H9 (cell line): ENCODE measurements around the gene GSTM3. TPM values are rescaled to one million over a fixed set of nuclear protein-coding genes. Genes with fewer than 3 reads are reported as not detected.

Source experiments
- DNase-seq: peaks from one replicate; pipeline ENCODE4 v3.0.0-alpha.2; 2017
- H2AFZ ChIP-seq: one replicate; pipeline ENCODE4 v1.6.1; 2013; ENCODE audit warnings: mild to moderate bottlenecking, low read length, control low read depth, moderate library complexity
- H2AK5ac ChIP-seq: 2 replicates; pipeline ENCODE4 v1.6.1; 2013; ENCODE audit warnings: low read length, control low read depth, mixed read lengths; ENCODE audit not compliant: insufficient read length
- H2BK120ac ChIP-seq: one replicate; pipeline ENCODE4 v1.6.1; 2013; ENCODE audit warnings: low read depth, mild to moderate bottlenecking, low read length, control low read depth, inconsistent platforms; ENCODE audit not compliant: poor library complexity, severe bottlenecking
- H2BK12ac ChIP-seq: 2 replicates; pipeline ENCODE4 v1.6.1; 2013; ENCODE audit warnings: low read length, control low read depth, mixed read lengths, low read depth; ENCODE audit not compliant: insufficient read length
- H2BK15ac ChIP-seq: 2 replicates; pipeline ENCODE4 v1.6.1; 2013; ENCODE audit warnings: low read depth, low read length, control low read depth
- H2BK20ac ChIP-seq: one replicate; pipeline ENCODE4 v1.6.1; 2013; ENCODE audit warnings: low read depth, mild to moderate bottlenecking, low read length, control low read depth, inconsistent platforms; ENCODE audit not compliant: poor library complexity, severe bottlenecking
- H2BK5ac ChIP-seq: 2 replicates; pipeline ENCODE4 v1.6.1; 2013; ENCODE audit warnings: low read length, control low read depth, mixed read lengths; ENCODE audit not compliant: insufficient read length
- H3K14ac ChIP-seq: 2 replicates; pipeline ENCODE4 v1.6.1; 2013; ENCODE audit warnings: low read length, control low read depth; ENCODE audit not compliant: insufficient read depth
- H3K18ac ChIP-seq: 2 replicates; pipeline ENCODE4 v1.6.1; 2013; ENCODE audit warnings: low read depth, mild to moderate bottlenecking, mixed read lengths, low read length, control low read depth; ENCODE audit not compliant: insufficient read length
- H3K23ac ChIP-seq: 2 replicates; pipeline ENCODE4 v1.6.1; 2013; ENCODE audit warnings: low read length, control low read depth, mixed read lengths, low read depth; ENCODE audit not compliant: insufficient read length
- H3K23me2 ChIP-seq: 2 replicates; pipeline ENCODE4 v1.6.1; 2013; ENCODE audit warnings: low read depth, mild to moderate bottlenecking, mixed read lengths, low read length, control low read depth; ENCODE audit not compliant: insufficient read length, poor library complexity, severe bottlenecking
- H3K27ac ChIP-seq: 2 replicates; pipeline ENCODE4 v1.5.1; 2013; ENCODE audit warnings: low read length, control low read depth, mixed read lengths, low read depth; ENCODE audit not compliant: insufficient read length
- H3K27me3 ChIP-seq: 2 replicates; pipeline ENCODE4 v1.6.1; 2013; ENCODE audit warnings: low read length, control low read depth, inconsistent platforms; ENCODE audit not compliant: insufficient read depth
- H3K4ac ChIP-seq: 2 replicates; pipeline ENCODE4 v1.6.1; 2013; ENCODE audit warnings: low read depth, mild to moderate bottlenecking, control low read depth, inconsistent platforms, low read length, moderate library complexity
- H3K4me1 ChIP-seq: 2 replicates; pipeline ENCODE4 v1.6.1; 2013; ENCODE audit warnings: low read length, control low read depth, inconsistent platforms; ENCODE audit not compliant: insufficient read depth
- H3K4me2 ChIP-seq: 2 replicates; pipeline ENCODE4 v1.6.1; 2013; ENCODE audit warnings: low read length, control low read depth, mixed read lengths; ENCODE audit not compliant: insufficient read length, insufficient read depth
- H3K56ac ChIP-seq: 2 replicates; pipeline ENCODE4 v1.6.1; 2013; ENCODE audit warnings: low read depth, mild to moderate bottlenecking, mixed read lengths, low read length, control low read depth; ENCODE audit not compliant: insufficient read length
- H3K79me1 ChIP-seq: 2 replicates; pipeline ENCODE4 v1.6.1; 2013; ENCODE audit warnings: low read depth, mild to moderate bottlenecking, moderate library complexity, low read length, control low read depth, inconsistent platforms; ENCODE audit not compliant: insufficient read depth, poor library complexity, severe bottlenecking
- H3K79me2 ChIP-seq: 2 replicates; pipeline ENCODE4 v1.6.1; 2013; ENCODE audit warnings: low read length, control low read depth, inconsistent platforms; ENCODE audit not compliant: insufficient read depth
- H3K9ac ChIP-seq: 2 replicates; pipeline ENCODE4 v1.6.1; 2013; ENCODE audit warnings: low read length, control low read depth, mixed read lengths; ENCODE audit not compliant: insufficient read length; ENCODE audit errors: extremely low read depth
- H3K9me3 ChIP-seq: one replicate; pipeline ENCODE4 v1.6.1; 2013; ENCODE audit warnings: low read depth, low read length, inconsistent platforms; ENCODE audit not compliant: control insufficient read depth
- H3T11ph ChIP-seq: one replicate; pipeline ENCODE4 v1.6.1; 2013; ENCODE audit warnings: mild to moderate bottlenecking, low read length, control low read depth, inconsistent platforms
- H4K20me1 ChIP-seq: one replicate; pipeline ENCODE4 v1.6.1; 2013; ENCODE audit not compliant: control insufficient read depth, insufficient read length, insufficient read depth
- H4K5ac ChIP-seq: 2 replicates; pipeline ENCODE4 v1.6.1; 2013; ENCODE audit warnings: low read depth, mild to moderate bottlenecking, mixed read lengths, low read length, control low read depth; ENCODE audit not compliant: insufficient read length
- H4K8ac ChIP-seq: replicated peaks from 2 replicates; pipeline ENCODE4 v1.6.1; 2013; ENCODE audit warnings: low read length, control low read depth, mixed read lengths, low read depth; ENCODE audit not compliant: insufficient read length
- H4K91ac ChIP-seq: 2 replicates; pipeline ENCODE4 v1.6.1; 2013; ENCODE audit warnings: low read depth, mild to moderate bottlenecking, moderate library complexity, mixed read lengths, low read length, control low read depth; ENCODE audit not compliant: insufficient read length
- H3K27ac Mint-ChIP-seq, 3 experiments: 2 replicates in 2 of 3; 3 replicates in 1 of 3; pipeline ENCODE4 v1.8.0; 2020 to 2021; ENCODE audit warnings: mixed read lengths in 3 of 3, mild to moderate bottlenecking in 1 of 3, moderate library complexity in 1 of 3
- H3K27me3 Mint-ChIP-seq: 2 replicates; pipeline ENCODE4 v1.8.0; 2021; ENCODE audit warnings: low read depth, mild to moderate bottlenecking, moderate library complexity, mixed read lengths
- H3K36me3 Mint-ChIP-seq, 3 experiments: 2 replicates in 2 of 3; 3 replicates in 1 of 3; pipeline ENCODE4 v1.8.0; 2020 to 2021; ENCODE audit warnings: low read depth in 3 of 3, mixed read lengths in 3 of 3; ENCODE audit not compliant: insufficient read depth in 1 of 3
- H3K4me1 Mint-ChIP-seq, 2 experiments: 2 replicates each; pipeline ENCODE4 v1.8.0; 2020; ENCODE audit warnings: mixed read lengths in 2 of 2
- H3K4me3 Mint-ChIP-seq, 2 experiments: 2 replicates in 1 of 2; 3 replicates in 1 of 2; pipeline ENCODE4 v1.8.0; 2020 to 2021; ENCODE audit warnings: mild to moderate bottlenecking in 2 of 2, mixed read lengths in 2 of 2, moderate library complexity in 1 of 2
- H3K9me3 Mint-ChIP-seq, 2 experiments: 2 replicates in 1 of 2; 3 replicates in 1 of 2; pipeline ENCODE4 v1.8.0; 2020; ENCODE audit warnings: mild to moderate bottlenecking in 2 of 2, mixed read lengths in 2 of 2, moderate library complexity in 1 of 2
- WGBS: extraction: QIAGEN DNeasy Blood & Tissue Kit; methylation state at CpG from one replicate; pipeline ENCODE4 v1.1.7; 2013; ENCODE audit warnings: missing lambda C conversion rate, low lambda C conversion rate, mixed read lengths; ENCODE audit not compliant: insufficient read length; ENCODE audit errors: extremely low coverage; 5-methylcytosine and 5-hydroxymethylcytosine counted together
- total RNA-seq: library from RNA; stranded (reverse); gene quantifications from 2 replicates; pipeline ENCODE4 v1.2.1, GENCODE V29; 2021
- TF ChIP-seq, protein P1 (sequence below): fragments of 200-600 bp; sonication (generic); conservative IDR thresholded peaks from 3 replicates; pipeline ENCODE4 v1.8.0; 2021; ENCODE audit warnings: antibody characterized with exemption, mild to moderate bottlenecking

GSTM3 gene
- total RNA-seq, 1 experiment from 2014 or later: 3.5 TPM

DNA sequence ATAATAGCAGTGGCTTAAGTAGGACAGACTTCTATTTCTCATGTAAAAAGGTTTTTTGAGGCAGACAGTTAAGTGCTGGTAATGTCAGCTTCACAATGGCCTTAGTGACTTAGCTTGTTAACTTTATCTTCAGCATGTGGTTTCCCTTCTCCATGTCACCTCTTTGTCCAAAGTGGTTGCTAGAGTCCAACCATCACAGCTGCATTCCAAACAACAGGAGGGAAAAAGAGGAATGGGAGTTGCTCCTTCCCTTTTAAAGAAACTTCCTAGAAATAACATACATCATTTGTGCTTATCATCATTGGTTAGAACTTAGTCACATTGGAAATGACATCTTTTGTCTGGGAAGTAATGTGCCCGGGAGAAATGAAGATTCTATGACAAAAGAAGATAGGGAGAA, 18.9 kb downstream of the GSTM3 start:
- H2AFZ ChIP-seq: no peak overlapping the region
- H2AK5ac ChIP-seq: no peak overlapping the region
- peaks cover 7% of the 10 kb centered on the region for H3K9me3 ChIP-seq
- H3K23ac ChIP-seq: no peak overlapping the region
- no peak overlapping the region for H3K9ac ChIP-seq
- Mint-ChIP-seq H3K27me3 (peaks cover 5% of the 10 kb centered on the region), H3K9me3 (peaks cover 5 to 11% of the 10 kb centered on the region in 2 experiments), H3K4me1 (peaks cover 2 to 3% of the 10 kb centered on the region in 2 experiments; a peak in 2 of 4 replicates), H3K4me3 (no peak overlapping the region), H3K36me3 (peaks cover 0 to 2% (median 2%) of the 10 kb centered on the region in 3 experiments; a peak in 4 of 7 replicates), H3K27ac (no peak overlapping the region)
- H2BK120ac ChIP-seq: no peak overlapping the region
- no peak overlapping the region for H4K8ac ChIP-seq
- no peak overlapping the region for H3K14ac ChIP-seq
- H2BK20ac ChIP-seq: no peak overlapping the region
- H3K18ac ChIP-seq: no peak overlapping the region
- H3K27ac ChIP-seq: no peak overlapping the region
- no peak overlapping the region for H2BK15ac ChIP-seq
- TF ChIP-seq, protein P1, sequence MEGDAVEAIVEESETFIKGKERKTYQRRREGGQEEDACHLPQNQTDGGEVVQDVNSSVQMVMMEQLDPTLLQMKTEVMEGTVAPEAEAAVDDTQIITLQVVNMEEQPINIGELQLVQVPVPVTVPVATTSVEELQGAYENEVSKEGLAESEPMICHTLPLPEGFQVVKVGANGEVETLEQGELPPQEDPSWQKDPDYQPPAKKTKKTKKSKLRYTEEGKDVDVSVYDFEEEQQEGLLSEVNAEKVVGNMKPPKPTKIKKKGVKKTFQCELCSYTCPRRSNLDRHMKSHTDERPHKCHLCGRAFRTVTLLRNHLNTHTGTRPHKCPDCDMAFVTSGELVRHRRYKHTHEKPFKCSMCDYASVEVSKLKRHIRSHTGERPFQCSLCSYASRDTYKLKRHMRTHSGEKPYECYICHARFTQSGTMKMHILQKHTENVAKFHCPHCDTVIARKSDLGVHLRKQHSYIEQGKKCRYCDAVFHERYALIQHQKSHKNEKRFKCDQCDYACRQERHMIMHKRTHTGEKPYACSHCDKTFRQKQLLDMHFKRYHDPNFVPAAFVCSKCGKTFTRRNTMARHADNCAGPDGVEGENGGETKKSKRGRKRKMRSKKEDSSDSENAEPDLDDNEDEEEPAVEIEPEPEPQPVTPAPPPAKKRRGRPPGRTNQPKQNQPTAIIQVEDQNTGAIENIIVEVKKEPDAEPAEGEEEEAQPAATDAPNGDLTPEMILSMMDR: no peak
- no peak overlapping the region for H2BK12ac ChIP-seq
- H2BK5ac ChIP-seq: no peak overlapping the region
- no peak overlapping the region for H4K5ac ChIP-seq
- H3T11ph ChIP-seq: no peak overlapping the region
- no peaks in the 10 kb centered on the region for H3K79me2 ChIP-seq
- H3K27me3 ChIP-seq: no peaks in the 10 kb centered on the region
- DNase-seq: no peak
- H4K20me1 ChIP-seq: no peaks in the 10 kb centered on the region
- H3K23me2 ChIP-seq: no peaks in the 10 kb centered on the region
- H3K4me2 ChIP-seq: no peak overlapping the region
- H3K79me1 ChIP-seq: no peaks in the 10 kb centered on the region
- WGBS: no CpG with 5 or more reads among the region's 1 CpG
- H4K91ac ChIP-seq: no peak overlapping the region
- H3K4ac ChIP-seq: no peak overlapping the region
- H3K56ac ChIP-seq: no peak overlapping the region
- H3K4me1 ChIP-seq: no peaks in the 10 kb centered on the region
